H9 (cell line): Measurements from ENCODE around the gene PRDM8. TPM values are rescaled to one million over a fixed set of nuclear protein-coding genes. Genes with fewer than 3 reads are reported as not detected.

Experiments used
- DNase-seq: peaks from one replicate; pipeline ENCODE4 v3.0.0-alpha.2; 2017
- H2AFZ ChIP-seq: one replicate; pipeline ENCODE4 v1.6.1; 2013; ENCODE audit warnings: mild to moderate bottlenecking, low read length, control low read depth, moderate library complexity
- H2AK5ac ChIP-seq: 2 replicates; pipeline ENCODE4 v1.6.1; 2013; ENCODE audit warnings: low read length, control low read depth, mixed read lengths; ENCODE audit not compliant: insufficient read length
- H2BK120ac ChIP-seq: one replicate; pipeline ENCODE4 v1.6.1; 2013; ENCODE audit warnings: low read depth, mild to moderate bottlenecking, low read length, control low read depth, inconsistent platforms; ENCODE audit not compliant: poor library complexity, severe bottlenecking
- H2BK12ac ChIP-seq: 2 replicates; pipeline ENCODE4 v1.6.1; 2013; ENCODE audit warnings: low read length, control low read depth, mixed read lengths, low read depth; ENCODE audit not compliant: insufficient read length
- H2BK15ac ChIP-seq: 2 replicates; pipeline ENCODE4 v1.6.1; 2013; ENCODE audit warnings: low read depth, low read length, control low read depth
- H2BK20ac ChIP-seq: one replicate; pipeline ENCODE4 v1.6.1; 2013; ENCODE audit warnings: low read depth, mild to moderate bottlenecking, low read length, control low read depth, inconsistent platforms; ENCODE audit not compliant: poor library complexity, severe bottlenecking
- H2BK5ac ChIP-seq: 2 replicates; pipeline ENCODE4 v1.6.1; 2013; ENCODE audit warnings: low read length, control low read depth, mixed read lengths; ENCODE audit not compliant: insufficient read length
- H3K14ac ChIP-seq: 2 replicates; pipeline ENCODE4 v1.6.1; 2013; ENCODE audit warnings: low read length, control low read depth; ENCODE audit not compliant: insufficient read depth
- H3K18ac ChIP-seq: 2 replicates; pipeline ENCODE4 v1.6.1; 2013; ENCODE audit warnings: low read depth, mild to moderate bottlenecking, mixed read lengths, low read length, control low read depth; ENCODE audit not compliant: insufficient read length
- H3K23ac ChIP-seq: 2 replicates; pipeline ENCODE4 v1.6.1; 2013; ENCODE audit warnings: low read length, control low read depth, mixed read lengths, low read depth; ENCODE audit not compliant: insufficient read length
- H3K23me2 ChIP-seq: 2 replicates; pipeline ENCODE4 v1.6.1; 2013; ENCODE audit warnings: low read depth, mild to moderate bottlenecking, mixed read lengths, low read length, control low read depth; ENCODE audit not compliant: insufficient read length, poor library complexity, severe bottlenecking
- H3K27ac ChIP-seq: 2 replicates; pipeline ENCODE4 v1.5.1; 2013; ENCODE audit warnings: low read length, control low read depth, mixed read lengths, low read depth; ENCODE audit not compliant: insufficient read length
- H3K27me3 ChIP-seq: 2 replicates; pipeline ENCODE4 v1.6.1; 2013; ENCODE audit warnings: low read length, control low read depth, inconsistent platforms; ENCODE audit not compliant: insufficient read depth
- H3K4ac ChIP-seq: 2 replicates; pipeline ENCODE4 v1.6.1; 2013; ENCODE audit warnings: low read depth, mild to moderate bottlenecking, control low read depth, inconsistent platforms, low read length, moderate library complexity
- H3K4me1 ChIP-seq: 2 replicates; pipeline ENCODE4 v1.6.1; 2013; ENCODE audit warnings: low read length, control low read depth, inconsistent platforms; ENCODE audit not compliant: insufficient read depth
- H3K4me2 ChIP-seq: 2 replicates; pipeline ENCODE4 v1.6.1; 2013; ENCODE audit warnings: low read length, control low read depth, mixed read lengths; ENCODE audit not compliant: insufficient read length, insufficient read depth
- H3K56ac ChIP-seq: 2 replicates; pipeline ENCODE4 v1.6.1; 2013; ENCODE audit warnings: low read depth, mild to moderate bottlenecking, mixed read lengths, low read length, control low read depth; ENCODE audit not compliant: insufficient read length
- H3K79me1 ChIP-seq: 2 replicates; pipeline ENCODE4 v1.6.1; 2013; ENCODE audit warnings: low read depth, mild to moderate bottlenecking, moderate library complexity, low read length, control low read depth, inconsistent platforms; ENCODE audit not compliant: insufficient read depth, poor library complexity, severe bottlenecking
- H3K79me2 ChIP-seq: 2 replicates; pipeline ENCODE4 v1.6.1; 2013; ENCODE audit warnings: low read length, control low read depth, inconsistent platforms; ENCODE audit not compliant: insufficient read depth
- H3K9ac ChIP-seq: 2 replicates; pipeline ENCODE4 v1.6.1; 2013; ENCODE audit warnings: low read length, control low read depth, mixed read lengths; ENCODE audit not compliant: insufficient read length; ENCODE audit errors: extremely low read depth
- H3K9me3 ChIP-seq: one replicate; pipeline ENCODE4 v1.6.1; 2013; ENCODE audit warnings: low read depth, low read length, inconsistent platforms; ENCODE audit not compliant: control insufficient read depth
- H3T11ph ChIP-seq: one replicate; pipeline ENCODE4 v1.6.1; 2013; ENCODE audit warnings: mild to moderate bottlenecking, low read length, control low read depth, inconsistent platforms
- H4K20me1 ChIP-seq: one replicate; pipeline ENCODE4 v1.6.1; 2013; ENCODE audit not compliant: control insufficient read depth, insufficient read length, insufficient read depth
- H4K5ac ChIP-seq: 2 replicates; pipeline ENCODE4 v1.6.1; 2013; ENCODE audit warnings: low read depth, mild to moderate bottlenecking, mixed read lengths, low read length, control low read depth; ENCODE audit not compliant: insufficient read length
- H4K8ac ChIP-seq: replicated peaks from 2 replicates; pipeline ENCODE4 v1.6.1; 2013; ENCODE audit warnings: low read length, control low read depth, mixed read lengths, low read depth; ENCODE audit not compliant: insufficient read length
- H4K91ac ChIP-seq: 2 replicates; pipeline ENCODE4 v1.6.1; 2013; ENCODE audit warnings: low read depth, mild to moderate bottlenecking, moderate library complexity, mixed read lengths, low read length, control low read depth; ENCODE audit not compliant: insufficient read length
- H3K27ac Mint-ChIP-seq, 3 experiments: 2 replicates in 2 of 3; 3 replicates in 1 of 3; pipeline ENCODE4 v1.8.0; 2020 to 2021; ENCODE audit warnings: mixed read lengths in 3 of 3, mild to moderate bottlenecking in 1 of 3, moderate library complexity in 1 of 3
- H3K27me3 Mint-ChIP-seq: 2 replicates; pipeline ENCODE4 v1.8.0; 2021; ENCODE audit warnings: low read depth, mild to moderate bottlenecking, moderate library complexity, mixed read lengths
- H3K36me3 Mint-ChIP-seq, 3 experiments: 2 replicates in 2 of 3; 3 replicates in 1 of 3; pipeline ENCODE4 v1.8.0; 2020 to 2021; ENCODE audit warnings: low read depth in 3 of 3, mixed read lengths in 3 of 3; ENCODE audit not compliant: insufficient read depth in 1 of 3
- H3K4me1 Mint-ChIP-seq, 2 experiments: 2 replicates each; pipeline ENCODE4 v1.8.0; 2020; ENCODE audit warnings: mixed read lengths in 2 of 2
- H3K4me3 Mint-ChIP-seq, 2 experiments: 2 replicates in 1 of 2; 3 replicates in 1 of 2; pipeline ENCODE4 v1.8.0; 2020 to 2021; ENCODE audit warnings: mild to moderate bottlenecking in 2 of 2, mixed read lengths in 2 of 2, moderate library complexity in 1 of 2
- H3K9me3 Mint-ChIP-seq, 2 experiments: 2 replicates in 1 of 2; 3 replicates in 1 of 2; pipeline ENCODE4 v1.8.0; 2020; ENCODE audit warnings: mild to moderate bottlenecking in 2 of 2, mixed read lengths in 2 of 2, moderate library complexity in 1 of 2
- WGBS: extraction: QIAGEN DNeasy Blood & Tissue Kit; methylation state at CpG from one replicate; pipeline ENCODE4 v1.1.7; 2013; ENCODE audit warnings: missing lambda C conversion rate, low lambda C conversion rate, mixed read lengths; ENCODE audit not compliant: insufficient read length; ENCODE audit errors: extremely low coverage; 5-methylcytosine and 5-hydroxymethylcytosine counted together
- total RNA-seq: library from RNA; stranded (reverse); gene quantifications from 2 replicates; pipeline ENCODE4 v1.2.1, GENCODE V29; 2021
- TF ChIP-seq, protein P1 (sequence below): fragments of 200-600 bp; sonication (generic); conservative IDR thresholded peaks from 3 replicates; pipeline ENCODE4 v1.8.0; 2021; ENCODE audit warnings: antibody characterized with exemption, mild to moderate bottlenecking

Gene PRDM8
- total RNA-seq, 1 experiment from 2014 or later: not detected

DNA sequence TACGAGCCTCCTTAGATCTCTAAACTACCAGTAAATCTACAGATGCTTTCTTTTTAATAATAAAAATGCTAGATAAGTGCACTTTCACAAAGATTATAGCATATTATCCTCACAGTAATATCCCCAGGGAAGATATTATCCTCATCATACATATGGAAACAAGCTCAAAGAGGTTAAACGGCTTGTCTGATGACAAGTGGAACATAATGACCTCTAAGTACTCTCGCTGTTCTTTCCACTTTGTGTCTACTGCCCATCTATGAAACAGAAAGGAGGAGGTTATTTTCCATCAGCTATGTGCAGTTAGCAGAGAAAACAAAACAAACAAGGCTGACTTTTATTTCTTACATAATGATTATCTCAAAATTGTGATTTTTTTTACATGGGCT lies 42.8 kb upstream of the PRDM8 start:
- H3K9ac ChIP-seq: no peak overlapping the region
- H3K79me2 ChIP-seq: no peaks in the 10 kb centered on the region
- H3K9me3 ChIP-seq: no peaks in the 10 kb centered on the region
- H3K14ac ChIP-seq: no peak overlapping the region
- no peaks in the 10 kb centered on the region for H3K23me2 ChIP-seq
- no peak overlapping the region for H3K23ac ChIP-seq
- WGBS: no CpG with 5 or more reads among the region's 3 CpGs
- no peak overlapping the region for H3K56ac ChIP-seq
- H3K9me3 Mint-ChIP-seq: no peaks in the 10 kb centered on the region
- no peaks in the 10 kb centered on the region; the same call in 1 of the 2 replicates for H3K27me3 Mint-ChIP-seq
- H3K4me1 Mint-ChIP-seq: no peaks in the 10 kb centered on the region
- H4K5ac ChIP-seq: no peak overlapping the region
- no peak overlapping the region for H4K8ac ChIP-seq
- H3K36me3 Mint-ChIP-seq: no peaks in the 10 kb centered on the region
- H4K20me1 ChIP-seq: no peaks in the 10 kb centered on the region
- no peaks in the 10 kb centered on the region for H3K79me1 ChIP-seq
- no peaks in the 10 kb centered on the region for H3K27me3 ChIP-seq
- no peak for DNase-seq
- H2BK5ac ChIP-seq: no peak overlapping the region
- H3K4me1 ChIP-seq: no peaks in the 10 kb centered on the region
- H4K91ac ChIP-seq: no peak overlapping the region
- H3K27ac ChIP-seq: no peak overlapping the region
- H3K18ac ChIP-seq: no peak overlapping the region
- TF ChIP-seq, protein P1, sequence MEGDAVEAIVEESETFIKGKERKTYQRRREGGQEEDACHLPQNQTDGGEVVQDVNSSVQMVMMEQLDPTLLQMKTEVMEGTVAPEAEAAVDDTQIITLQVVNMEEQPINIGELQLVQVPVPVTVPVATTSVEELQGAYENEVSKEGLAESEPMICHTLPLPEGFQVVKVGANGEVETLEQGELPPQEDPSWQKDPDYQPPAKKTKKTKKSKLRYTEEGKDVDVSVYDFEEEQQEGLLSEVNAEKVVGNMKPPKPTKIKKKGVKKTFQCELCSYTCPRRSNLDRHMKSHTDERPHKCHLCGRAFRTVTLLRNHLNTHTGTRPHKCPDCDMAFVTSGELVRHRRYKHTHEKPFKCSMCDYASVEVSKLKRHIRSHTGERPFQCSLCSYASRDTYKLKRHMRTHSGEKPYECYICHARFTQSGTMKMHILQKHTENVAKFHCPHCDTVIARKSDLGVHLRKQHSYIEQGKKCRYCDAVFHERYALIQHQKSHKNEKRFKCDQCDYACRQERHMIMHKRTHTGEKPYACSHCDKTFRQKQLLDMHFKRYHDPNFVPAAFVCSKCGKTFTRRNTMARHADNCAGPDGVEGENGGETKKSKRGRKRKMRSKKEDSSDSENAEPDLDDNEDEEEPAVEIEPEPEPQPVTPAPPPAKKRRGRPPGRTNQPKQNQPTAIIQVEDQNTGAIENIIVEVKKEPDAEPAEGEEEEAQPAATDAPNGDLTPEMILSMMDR: no peak
- no peak overlapping the region for H3T11ph ChIP-seq
- H2BK20ac ChIP-seq: no peak overlapping the region
- H2AK5ac ChIP-seq: no peak overlapping the region
- H2BK120ac ChIP-seq: no peak overlapping the region
- no peak overlapping the region for H3K4ac ChIP-seq
- H2BK15ac ChIP-seq: no peak overlapping the region
- H3K4me3 Mint-ChIP-seq: no peak overlapping the region
- no peak overlapping the region for H3K27ac Mint-ChIP-seq
- H3K4me2 ChIP-seq: no peak overlapping the region
- no peak overlapping the region for H2AFZ ChIP-seq
- H2BK12ac ChIP-seq: no peak overlapping the region
